Heart left ventricle (tissue), 13 donors: ENCODE measurements around the gene SNX5.

Source experiments
- POLR2A ChIP-seq, 2 donors: fragments of 450-650 bp; IDR thresholded peaks; one replicate each; pipeline ENCODE4 v1.6.1; 2017; ENCODE audit warnings: antibody characterized with exemption in 2 of 2, mild to moderate bottlenecking in 2 of 2, moderate library complexity in 2 of 2
- TF ChIP-seq, protein P1 (sequence below), 12 donors: fragments of 200-600 bp; sonication (generic) in 4 of 12; IDR thresholded peaks; one replicate each; pipeline versions ENCODE4 v1.5.0 to v1.8.0; 2018 to 2022; ENCODE audit warnings: antibody characterized with exemption in 12 of 12, mild to moderate bottlenecking in 5 of 12
- donor health status: ischemic (EF 13 %, LVEDD 7.1; RV severe dilation, severe dysfunction).
- donor health status: DM: no; HTN: yes; CAD: no.
- donor health status: DM: no; HTN: no; CAD: no.
- donor health status: ischemic (EF 25% LVEDD 6.9; RV normal size, moderate dysfunction).
- donor health status: ischemic (EF 25% LVEDD 5.7; RV mildly dilated, moderate dysfunction).
- donor health status: ischemic (EF 35%, LVEDD 5.7; RV mildly dilated, moderate dysfunction).
- donor health status: nonischemic (EF 11% LVEDD 7.7; RV severe dilation, severe dysfunction).
- donor health status: DM: yes; HTN: yes; CAD: no.
- donor health status: PGD.
- donor health status: ischemic (EF 29% LVEDD 5.4; RV normal size, mild dysfunction).
- donor health status: nonischemic (EF 23%, LVEDD 6.1; RV moderate dilation, normal function).

GRCh38 chr20:17956099-17956685 is 12.4 kb downstream of the SNX5 start:
- TF ChIP-seq, protein P1, sequence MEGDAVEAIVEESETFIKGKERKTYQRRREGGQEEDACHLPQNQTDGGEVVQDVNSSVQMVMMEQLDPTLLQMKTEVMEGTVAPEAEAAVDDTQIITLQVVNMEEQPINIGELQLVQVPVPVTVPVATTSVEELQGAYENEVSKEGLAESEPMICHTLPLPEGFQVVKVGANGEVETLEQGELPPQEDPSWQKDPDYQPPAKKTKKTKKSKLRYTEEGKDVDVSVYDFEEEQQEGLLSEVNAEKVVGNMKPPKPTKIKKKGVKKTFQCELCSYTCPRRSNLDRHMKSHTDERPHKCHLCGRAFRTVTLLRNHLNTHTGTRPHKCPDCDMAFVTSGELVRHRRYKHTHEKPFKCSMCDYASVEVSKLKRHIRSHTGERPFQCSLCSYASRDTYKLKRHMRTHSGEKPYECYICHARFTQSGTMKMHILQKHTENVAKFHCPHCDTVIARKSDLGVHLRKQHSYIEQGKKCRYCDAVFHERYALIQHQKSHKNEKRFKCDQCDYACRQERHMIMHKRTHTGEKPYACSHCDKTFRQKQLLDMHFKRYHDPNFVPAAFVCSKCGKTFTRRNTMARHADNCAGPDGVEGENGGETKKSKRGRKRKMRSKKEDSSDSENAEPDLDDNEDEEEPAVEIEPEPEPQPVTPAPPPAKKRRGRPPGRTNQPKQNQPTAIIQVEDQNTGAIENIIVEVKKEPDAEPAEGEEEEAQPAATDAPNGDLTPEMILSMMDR (IDR thresholded peaks at IDR 0.05): no peak
- TF ChIP-seq POLR2A (IDR thresholded peaks at IDR 0.05): no peak
